ENCODE results near the gene SECTM1.
"Not testable (repeated sequence)": the region's sequence is repeated elsewhere in the genome, so short reads cannot be mapped to it uniquely, and the experiment has no call there.

The SECTM1 gene

GRCh38 chr17:82348866-82349265 lies 15.3 kb upstream of the SECTM1 start:
- DNase-seq (ENCODE audit: low read depth in 1 of 2, low spot score in 1 of 2), result no peak

GRCh38 chr17:82348434-82348833 lies 14.9 kb upstream of the SECTM1 start:
- DNase-seq (ENCODE audit: low read depth in 1 of 2, low spot score in 1 of 2), result no peak

GRCh38 chr17:82347994-82348393 lies 14.4 kb upstream of the SECTM1 start:
- DNase-seq (ENCODE audit: low read depth in 1 of 2, low spot score in 1 of 2), result not testable (repeated sequence)

GRCh38 chr17:82346342-82347300 lies 13.1 kb upstream of the SECTM1 start:
- no peak for DNase-seq (ENCODE audit: low read depth in 1 of 2, low spot score in 1 of 2)

- DNase-seq (ENCODE audit: low read depth in 1 of 2, low spot score in 1 of 2), result no peak
Measured at GRCh38 chr17:82345151-82345976, 11.8 kb upstream of the SECTM1 start.

- DNase-seq (ENCODE audit: low read depth in 1 of 2, low spot score in 1 of 2), result no peak
Measured at GRCh38 chr17:82344175-82344907, 10.8 kb upstream of the SECTM1 start.

GRCh38 chr17:82343560-82343959 lies 10.0 kb upstream of the SECTM1 start:
- DNase-seq (ENCODE audit: low read depth in 1 of 2, low spot score in 1 of 2), result no peak

- no peak for DNase-seq (ENCODE audit: low read depth in 1 of 2, low spot score in 1 of 2)
Measured at GRCh38 chr17:82342361-82343079, 9.0 kb upstream of the SECTM1 start.

GRCh38 chr17:82339634-82340580 lies 6.3 kb upstream of the SECTM1 start:
- no peak for DNase-seq (ENCODE audit: low read depth in 1 of 2, low spot score in 1 of 2)

GRCh38 chr17:82338858-82339633 lies 5.5 kb upstream of the SECTM1 start:
- no peak for DNase-seq (ENCODE audit: low read depth in 1 of 2, low spot score in 1 of 2)

GRCh38 chr17:82334622-82335394 lies 1.2 kb upstream of the SECTM1 start:
- no peak for DNase-seq (ENCODE audit: low read depth in 1 of 2, low spot score in 1 of 2)

GRCh38 chr17:82334204-82334621 lies 647 bp upstream of the SECTM1 start:
- DNase-seq (ENCODE audit: low read depth in 1 of 2, low spot score in 1 of 2), result no peak

- no peak for DNase-seq (ENCODE audit: low read depth in 1 of 2, low spot score in 1 of 2)
Measured at GRCh38 chr17:82332669-82333278, 792 bp downstream of the SECTM1 start.

GRCh38 chr17:82331345-82331939 lies 2.1 kb downstream of the SECTM1 start:
- no peak for DNase-seq (ENCODE audit: low read depth in 1 of 2, low spot score in 1 of 2)

- DNase-seq (ENCODE audit: low read depth in 1 of 2, low spot score in 1 of 2), result no peak
Measured at GRCh38 chr17:82330322-82331239, 3.0 kb downstream of the SECTM1 start.

GRCh38 chr17:82329683-82330321 lies 3.8 kb downstream of the SECTM1 start:
- DNase-seq (ENCODE audit: low read depth in 1 of 2, low spot score in 1 of 2), result no peak

All from activated T-helper 1 cell treated with anti-CD3 and anti-CD28 coated beads, Interleukin-2, amount 50 U/mL, for 16 hours (primary cell).